Stimulated activated CD4-positive, alpha-beta T cell treated with anti-CD3 and anti-CD28 coated beads, Interleukin-4, amount 100 ng/mL, for 1 hour (primary cell): ENCODE results near the gene CCDC107.

ENCODE experiments used
- DNase-seq: peaks from one replicate; pipeline ENCODE4 v3.0.0-alpha.2; 2020

CCDC107 gene

GRCh38 chr9:35708146-35708545, 50.1 kb downstream of the CCDC107 start:
- DNase-seq, result no peak

- no peak for DNase-seq
Measured at GRCh38 chr9:35710818-35711500, 52.9 kb downstream of the CCDC107 start.
